HepG2 (cell line): ENCODE results near the gene CTSZ. TPM values are rescaled to one million over a fixed set of nuclear protein-coding genes. Genes with fewer than 3 reads are reported as not detected.

ENCODE experiments used
- ATAC-seq: fragments of 200-7000 bp; cut with Tn5 transposase; 3 replicates; pipeline ENCODE4 v1.9.1; 2020; ENCODE audit warnings: mild to moderate bottlenecking, moderate library complexity
- BruUV-seq: library from RNA; stranded (reverse); fragments of 400-500 nt; replicated peaks from 2 replicates; lab custom pipeline; 2021; lab: Mats Ljungman, UMichigan
- CTCF ChIA-PET: fragments of 300-600 bp; formaldehyde crosslinking; extraction: SDS; loops from one replicate; lab custom pipeline; 2021; ENCODE audit warnings: low total read pairs, inconsistent platforms, low intra/inter-chr PET ratio; lab: Yijun Ruan, JAX
- POLR2A ChIA-PET: fragments of 350-600 bp; sonication (Branson Sonifier 250); formaldehyde crosslinking; loops from one replicate; lab custom pipeline; 2020; ENCODE audit warnings: antibody characterized with exemption, inconsistent platforms; lab: Yijun Ruan, JAX
- DNase-seq: peaks from one replicate; pipeline ENCODE4 v3.0.0-alpha.2; 2015; ENCODE audit warnings: low spot score
- FAIRE-seq: peaks from 3 replicates; lab custom pipeline; 2011; peaks lifted over from hg19 to GRCh38; lab: Jason Lieb, UNC
- H2AFZ ChIP-seq: one replicate; pipeline ENCODE4 v1.6.1; 2011; ENCODE audit warnings: low read length, inconsistent platforms
- H3K27ac ChIP-seq: fragments of 300-600 bp; 3 replicates; pipeline ENCODE4 v1.8.0; 2011; ENCODE audit warnings: mixed run types, mild to moderate bottlenecking, mixed read lengths, low read length, inconsistent platforms; ENCODE audit not compliant: insufficient read depth; ENCODE audit errors: extremely low read length
- H3K27me3 ChIP-seq, 2 experiments: fragments of 200-600 bp in 1 of 2; 2 replicates in 1 of 2; 3 replicates in 1 of 2; pipeline versions ENCODE4 v1.6.0 to v1.8.0; 2011; ENCODE audit warnings: low read length in 2 of 2, mild to moderate bottlenecking in 2 of 2, moderate library complexity in 2 of 2, inconsistent platforms in 1 of 2; ENCODE audit not compliant: insufficient read depth in 2 of 2, control insufficient read depth in 1 of 2
- H3K36me3 ChIP-seq, 2 experiments: fragments of 200-600 bp in 1 of 2; replicated peaks in 1 of 2; 2 replicates in 1 of 2; 3 replicates in 1 of 2; pipeline versions ENCODE4 v1.5.1 to v1.8.0; 2011; ENCODE audit warnings: low read length in 2 of 2, inconsistent platforms in 1 of 2; ENCODE audit not compliant: insufficient read depth in 2 of 2, control insufficient read depth in 1 of 2
- H3K4me1 ChIP-seq: 2 replicates; pipeline ENCODE4 v1.5.1; 2012; ENCODE audit warnings: low read length, inconsistent platforms; ENCODE audit not compliant: insufficient read depth
- H3K4me2 ChIP-seq: 2 replicates; pipeline ENCODE4 v1.6.0; 2011; ENCODE audit warnings: low read depth, low read length, inconsistent platforms
- H3K4me3 ChIP-seq, 3 experiments: fragments of 200-600 bp in 1 of 3; sonication (generic), shearing (Covaris generic) in 1 of 3; replicated peaks in 1 of 3; 2 replicates each; pipeline ENCODE4 v1.5.1; 2011 to 2016; ENCODE audit warnings: low read length in 3 of 3, inconsistent platforms in 2 of 3, low read depth in 2 of 3, mild to moderate bottlenecking in 2 of 3, control low read depth in 1 of 3, mixed read lengths in 1 of 3; ENCODE audit not compliant: insufficient read depth in 1 of 3
- H3K79me2 ChIP-seq: one replicate; pipeline ENCODE4 v1.6.1; 2011; ENCODE audit warnings: low read length, inconsistent platforms; ENCODE audit not compliant: insufficient read depth
- H3K9ac ChIP-seq: 2 replicates; pipeline ENCODE4 v1.6.0; 2011; ENCODE audit warnings: mild to moderate bottlenecking, low read depth, low read length, inconsistent platforms; ENCODE audit not compliant: insufficient read depth
- H3K9me3 ChIP-seq: 2 replicates; pipeline ENCODE4 v1.5.1; 2012; ENCODE audit warnings: mild to moderate bottlenecking, low read length
- H4K20me1 ChIP-seq: 2 replicates; pipeline ENCODE4 v1.6.0; 2011; ENCODE audit warnings: inconsistent platforms, mild to moderate bottlenecking, low read length, moderate library complexity; ENCODE audit not compliant: insufficient read depth
- SRY ChIP-seq: sonication (generic); formaldehyde crosslinking; IDR thresholded peaks from 2 replicates; pipeline ENCODE4 v1.8.0; 2022; ENCODE audit warnings: mild to moderate bottlenecking, missing genetic modification reagents
- YY1 ChIP-seq: IDR thresholded peaks from 2 replicates; pipeline ENCODE4 v1.6.1; 2011; ENCODE audit warnings: low read length, low read depth, moderate library complexity, mild to moderate bottlenecking; ENCODE audit not compliant: insufficient read depth, insufficient replicate concordance
- ZNF12 ChIP-seq: sonication (generic); formaldehyde crosslinking; IDR thresholded peaks from 2 replicates; pipeline ENCODE4 v1.5.0; 2020; ENCODE audit warnings: missing genetic modification reagents
- ZNF354B ChIP-seq: sonication (generic); formaldehyde crosslinking; IDR thresholded peaks from 2 replicates; pipeline ENCODE4 v1.8.0; 2022; ENCODE audit warnings: mild to moderate bottlenecking, missing genetic modification reagents
- ZNF670 ChIP-seq: sonication (generic); formaldehyde crosslinking; IDR thresholded peaks from 2 replicates; pipeline ENCODE4 v1.8.0; 2022; ENCODE audit warnings: mild to moderate bottlenecking, missing genetic modification reagents, borderline replicate concordance
- WGBS: methylation state at CpG from one replicate; pipeline ENCODE4 v1.1.6; 2017; ENCODE audit warnings: low lambda C conversion rate; 5-methylcytosine and 5-hydroxymethylcytosine counted together
- in situ Hi-C: cut with HindIII; loops from 2 replicates; pipeline ENCODE4 v1.10.0; 2017; ENCODE audit warnings: low pct_unique_long_range_greater_than_20kb; ENCODE audit not compliant: extremely low pct_ligation_motif_present
- intact Hi-C: fragments of 100-400 bp; cut with micrococcal nuclease; formaldehyde crosslinking; loops from one replicate; pipeline ENCODE4 v1.10.0; 2022; ENCODE audit not compliant: unreplicated experiment
- polyA plus RNA-seq, 8 experiments: library from polyadenylated mRNA; depleted of rRNA in 3 of 8; stranded (reverse) in 7 of 8; unstranded in 1 of 8; fragments of >200 nt; fragmentation: Illumina TruSeq in 4 of 8; extraction: Trizol in 4 of 8; gene quantifications; 2 replicates each; pipeline versions ENCODE4 v1.2.1 to v1.2.3, GENCODE V29; 2011 to 2016; ENCODE audit warnings: low read depth in 4 of 8, missing spikeins in 1 of 8, mixed read lengths in 1 of 8; ENCODE audit not compliant: insufficient read depth in 1 of 8
- total RNA-seq, 5 experiments: library from RNA; depleted of rRNA; stranded (reverse); fragments of >200 nt; fragmentation: Illumina TruSeq; extraction: Trizol; gene quantifications; 2 replicates each; pipeline ENCODE4 v1.2.3, GENCODE V29; 2016; ENCODE audit warnings: low read depth in 1 of 5
- TF ChIP-seq, protein P1 (sequence below): sonication (generic); formaldehyde crosslinking; conservative IDR thresholded peaks from 2 replicates; pipeline ENCODE4 v1.4.0; 2020; ENCODE audit warnings: missing genetic modification reagents
- TF ChIP-seq, protein P2 (sequence below): sonication (generic); formaldehyde crosslinking; IDR thresholded peaks from 2 replicates; pipeline ENCODE4 v1.4.0; 2020; ENCODE audit warnings: missing genetic modification reagents

CTSZ gene
- total and polyA plus RNA-seq, 2 of the 13 experiments (the other 11 are each of a cell fraction or from before 2014, with no cell fraction given) = 0.33 TPM; not detected in 1

DNA sequence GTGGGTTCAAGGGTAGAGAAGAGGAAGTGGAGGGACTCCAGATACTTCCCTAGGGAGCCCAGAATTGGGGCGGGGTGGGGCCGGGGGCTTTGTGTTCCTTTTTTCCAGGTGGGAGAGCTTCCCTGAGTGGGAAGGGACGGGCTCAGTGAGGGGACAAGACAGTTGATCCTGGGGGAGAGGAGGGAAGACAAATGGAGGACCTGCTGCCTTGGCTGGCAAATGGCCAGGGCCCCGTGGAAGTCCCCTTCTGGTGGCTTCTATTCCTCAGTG is 2.6 kb downstream of the CTSZ start:
- Histone ChIP-seq H3K4me1 (peaks cover 80% of the 10 kb centered on the region), H3K27ac (no peak overlapping the region), H2AFZ (no peak overlapping the region), H3K36me3 (no peaks in the 10 kb centered on the region), H3K4me2 (peak overlapping the region; percentile 90), H3K27me3 (peaks cover 2 to 27% of the 10 kb centered on the region in 2 experiments), H3K9ac (peak overlapping the region; percentile 31; the same call in 1 of the 2 replicates), H4K20me1 (no peaks in the 10 kb centered on the region), H3K9me3 (no peaks in the 10 kb centered on the region), H3K79me2 (no peaks in the 10 kb centered on the region), H3K4me3 (peak overlapping the region; percentile 13 to 73 (median 21))
- in situ Hi-C loops = no loop called here
- no TSS peak for BruUV-seq
- intact Hi-C loops = no loop called here
- 49% methylated on average over 4 of the region's 4 CpGs for WGBS
- TF ChIP-seq, protein P1, sequence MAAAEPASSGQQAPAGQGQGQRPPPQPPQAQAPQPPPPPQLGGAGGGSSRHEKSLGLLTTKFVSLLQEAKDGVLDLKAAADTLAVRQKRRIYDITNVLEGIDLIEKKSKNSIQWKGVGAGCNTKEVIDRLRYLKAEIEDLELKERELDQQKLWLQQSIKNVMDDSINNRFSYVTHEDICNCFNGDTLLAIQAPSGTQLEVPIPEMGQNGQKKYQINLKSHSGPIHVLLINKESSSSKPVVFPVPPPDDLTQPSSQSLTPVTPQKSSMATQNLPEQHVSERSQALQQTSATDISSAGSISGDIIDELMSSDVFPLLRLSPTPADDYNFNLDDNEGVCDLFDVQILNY (CRISPR knock-in tag) = no peak
- TF ChIP-seq SRY (CRISPR knock-in tag) (0 out of 2 replicates have a peak, but pooled peaks have one; percentile 5), YY1 (no peak), ZNF670 (no peak), ZNF12 (CRISPR knock-in tag) (no peak), ZNF354B (0 out of 2 replicates have a peak, but pooled peaks have one; percentile 32)
- TF ChIP-seq, protein P2, sequence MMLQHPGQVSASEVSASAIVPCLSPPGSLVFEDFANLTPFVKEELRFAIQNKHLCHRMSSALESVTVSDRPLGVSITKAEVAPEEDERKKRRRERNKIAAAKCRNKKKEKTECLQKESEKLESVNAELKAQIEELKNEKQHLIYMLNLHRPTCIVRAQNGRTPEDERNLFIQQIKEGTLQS (CRISPR knock-in tag) = peak; percentile 1; the same call in 1 of the 2 replicates
- ATAC-seq (no peak), DNase-seq (no peak), FAIRE-seq (no peak)
- POLR2A ChIA-PET = interaction anchor here (1.0 to 2.1 kb wide), 5 partner anchors 9 to 27 kb away, joined by 3 to 9 read pairs (median 5); partner anchors contain the start of genes ATP5F1E and NELFCD
- CTCF ChIA-PET = no interaction called here
